SHP77 treated with DMSO at 0.1 percent for 48 hours (cell line): ENCODE data around the gene IL15RA.
"Not testable (repeated sequence)": the region's sequence is repeated elsewhere in the genome, so short reads cannot be mapped to it uniquely, and the experiment has no call there.

Experiments used
- DNase-seq: peaks from one replicate; lab custom pipeline; 2025; lab: John Stamatoyannopoulos, UW

IL15RA gene

DNA sequence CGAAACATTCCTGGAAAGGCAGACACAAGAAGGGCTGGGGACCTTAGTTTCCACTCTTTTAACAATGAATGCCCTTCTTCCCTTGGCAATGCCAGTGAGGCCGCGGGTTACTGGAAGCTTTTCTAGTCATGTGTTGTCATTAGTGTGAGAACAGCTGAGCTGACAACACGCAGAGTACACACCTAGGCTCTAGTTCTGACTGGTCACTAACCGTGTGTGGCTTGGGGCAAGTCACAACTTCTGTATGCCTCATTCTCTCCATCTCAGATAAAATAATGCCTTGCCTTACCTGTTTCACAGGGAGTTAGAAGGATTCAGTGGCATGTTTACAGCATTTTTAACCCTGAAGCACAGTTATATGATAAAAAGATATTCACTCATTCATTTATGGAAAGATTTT is 55.6 kb downstream of the IL15RA start:
- DNase-seq = no peak

DNA sequence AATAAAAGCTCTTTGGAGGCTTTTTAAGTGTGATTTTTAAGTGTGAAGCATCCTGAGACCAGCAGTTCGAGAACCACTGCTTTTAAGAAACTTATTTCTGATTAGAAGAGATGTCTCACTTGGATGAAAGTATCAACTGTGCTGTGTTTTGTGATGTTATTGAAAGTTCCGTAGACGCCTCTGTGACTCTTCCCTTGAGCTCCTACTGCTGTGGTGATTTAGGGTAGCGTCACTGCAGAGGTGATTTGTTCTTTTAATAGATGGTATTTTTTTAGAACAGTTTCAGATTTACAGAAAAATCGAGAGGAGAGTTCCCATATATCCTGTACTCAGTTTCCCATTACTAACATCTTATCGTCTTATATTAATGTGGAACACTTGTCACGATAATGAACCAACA is 57.8 kb downstream of the IL15RA start:
- DNase-seq = no peak

DNA sequence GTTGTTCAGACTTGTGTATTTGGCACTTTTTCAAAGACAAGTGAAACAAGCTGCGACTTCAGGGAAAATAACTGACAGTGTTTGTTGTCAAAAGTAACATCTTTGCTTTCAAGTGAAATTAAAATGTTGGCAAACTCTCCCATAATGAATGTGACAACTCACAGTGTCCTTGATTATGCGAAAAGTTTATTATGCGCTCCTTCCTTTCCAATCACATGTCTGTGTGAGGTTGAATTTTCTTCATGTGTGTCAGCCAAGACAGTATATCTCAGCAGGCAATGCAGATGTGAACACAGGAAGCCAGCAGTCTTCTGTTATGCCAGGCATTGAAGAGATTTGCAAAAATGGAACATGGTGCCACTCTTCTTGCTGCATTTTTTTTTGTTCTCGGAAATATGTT is 58.6 kb downstream of the IL15RA start:
- DNase-seq = no peak

DNA sequence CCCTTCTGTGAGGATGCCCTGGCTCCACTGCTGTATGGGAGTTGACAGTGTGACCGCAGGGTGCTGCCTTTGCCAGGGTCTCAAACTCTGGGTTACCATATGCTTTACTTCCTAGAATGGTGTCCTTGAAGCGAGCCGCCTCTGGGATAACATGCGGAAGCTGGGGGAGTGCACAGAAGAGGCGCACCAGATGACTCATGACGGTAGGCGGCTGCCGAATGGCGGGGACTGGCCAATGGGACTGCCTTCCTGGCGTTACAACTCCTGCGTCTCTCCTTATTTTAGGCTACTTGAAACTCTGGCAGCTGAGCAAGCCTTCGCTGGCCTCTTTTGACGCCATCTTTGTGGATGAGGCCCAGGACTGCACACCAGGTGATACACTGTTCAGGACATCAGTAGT is 60.0 kb downstream of the IL15RA start:
- no peak for DNase-seq

DNA sequence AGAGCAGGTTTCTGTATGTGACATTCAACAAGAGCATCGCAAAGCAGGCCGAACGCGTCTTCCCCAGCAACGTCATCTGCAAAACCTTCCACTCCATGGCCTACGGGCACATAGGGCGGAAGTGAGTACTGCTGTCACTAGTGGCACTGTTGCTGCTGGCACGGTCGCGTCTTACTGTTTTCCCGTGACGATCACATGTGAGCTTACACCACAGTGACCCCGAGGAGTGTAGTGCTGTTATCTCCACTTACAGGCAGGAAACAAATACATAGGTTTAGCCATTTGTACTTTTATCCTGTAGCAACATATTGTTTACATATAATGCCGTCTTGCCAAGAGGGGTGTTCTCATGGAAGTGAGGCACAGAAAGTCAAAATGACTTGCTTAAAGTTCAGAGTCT is 61.9 kb downstream of the IL15RA start:
- DNase-seq = no peak

DNA sequence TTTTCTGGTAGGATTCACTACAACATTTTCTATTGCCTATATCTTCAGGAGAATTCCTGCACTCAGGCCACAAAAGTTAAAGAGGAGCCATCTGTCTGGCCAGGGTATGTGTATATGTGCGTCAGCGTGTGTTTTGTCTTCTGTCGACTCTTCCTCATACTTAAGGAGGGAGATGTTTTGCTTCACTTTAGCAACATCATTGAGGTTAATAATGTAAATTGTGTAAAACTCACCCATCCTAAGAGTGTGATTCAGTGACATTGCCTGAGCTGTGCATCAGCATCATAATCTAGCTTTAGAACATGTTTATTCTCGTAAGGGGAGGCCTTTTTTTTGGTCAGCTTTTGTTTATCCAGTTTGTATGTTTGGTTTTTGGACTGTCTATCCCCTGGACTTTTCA is 63.6 kb downstream of the IL15RA start:
- no peak for DNase-seq

DNA sequence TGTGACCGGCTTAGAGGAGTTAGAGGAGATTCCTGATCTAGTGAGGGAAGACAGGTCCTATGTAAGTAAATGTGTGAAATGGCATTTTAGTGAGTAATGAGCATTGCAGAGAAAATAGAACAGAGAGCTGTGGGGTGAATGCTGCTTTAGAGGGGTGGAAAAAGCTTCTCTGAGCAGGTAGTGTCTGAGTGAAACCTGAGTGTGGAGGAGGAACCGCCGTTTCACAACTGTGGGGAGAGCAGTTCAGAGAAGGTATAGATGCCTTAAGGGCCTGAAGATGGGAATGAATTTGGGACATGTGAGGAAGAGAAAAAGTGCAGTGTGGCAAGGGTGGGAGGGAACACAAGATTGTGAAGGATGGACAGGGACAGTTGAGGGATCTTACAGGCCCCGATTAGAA is 65.7 kb downstream of the IL15RA start:
- DNase-seq = no peak

DNA sequence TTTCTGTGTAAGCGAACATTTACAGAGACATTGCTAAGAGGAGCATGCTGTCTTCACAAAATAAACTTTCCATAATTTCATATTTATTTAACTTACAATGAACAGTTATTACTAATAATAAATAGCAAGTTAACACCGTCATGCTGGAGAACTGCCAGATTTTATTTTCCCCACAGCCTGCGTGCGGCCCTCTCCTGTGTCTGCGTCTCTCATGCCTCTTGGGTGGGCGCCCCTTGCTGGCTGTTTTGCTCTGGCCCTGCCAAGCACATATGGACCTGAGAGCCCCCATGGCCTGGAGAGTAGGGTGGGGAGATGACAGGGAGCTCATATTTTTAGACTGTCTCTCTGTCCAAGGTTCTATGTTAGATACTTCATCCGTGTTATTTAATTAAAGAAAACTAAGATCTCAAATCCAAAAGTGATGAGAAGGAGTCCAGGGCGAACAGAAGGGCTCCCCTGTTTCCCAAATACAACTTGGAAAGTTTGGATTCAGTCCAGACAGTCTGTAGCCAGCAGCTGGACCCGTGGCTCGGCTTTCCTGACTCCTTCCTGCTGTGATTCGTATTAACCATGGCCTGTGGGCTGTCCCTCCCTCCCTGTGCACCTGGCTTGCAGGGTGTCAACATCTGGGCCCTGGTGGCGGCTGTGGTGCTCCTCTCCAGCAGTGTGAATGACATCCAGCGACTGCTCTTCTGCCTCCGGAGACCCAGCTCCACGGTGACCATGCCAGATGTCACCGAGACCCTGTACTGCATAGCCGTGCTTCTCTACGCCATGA is 66.8 kb downstream of the IL15RA start:
- no peak for DNase-seq

DNA sequence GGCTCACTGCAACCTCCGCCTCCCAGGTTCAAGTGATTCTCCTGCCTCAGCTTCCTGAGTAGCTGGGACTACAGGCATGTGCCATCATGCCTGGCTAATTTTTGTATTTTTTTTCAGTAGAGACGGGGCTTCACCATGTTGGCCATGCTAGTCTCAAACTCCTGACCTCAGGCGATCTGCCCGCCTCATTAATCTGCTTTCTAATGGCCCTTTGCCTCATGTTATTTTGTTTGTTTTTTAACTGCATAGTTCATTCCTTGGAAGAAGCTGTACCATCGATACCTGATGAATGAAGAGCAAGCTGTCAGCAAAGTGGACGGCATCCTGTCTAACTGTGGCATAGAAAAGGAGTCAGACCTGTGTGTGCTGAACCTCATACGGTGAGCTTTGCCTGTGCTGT is 68.7 kb downstream of the IL15RA start:
- not testable (repeated sequence) for DNase-seq

DNA sequence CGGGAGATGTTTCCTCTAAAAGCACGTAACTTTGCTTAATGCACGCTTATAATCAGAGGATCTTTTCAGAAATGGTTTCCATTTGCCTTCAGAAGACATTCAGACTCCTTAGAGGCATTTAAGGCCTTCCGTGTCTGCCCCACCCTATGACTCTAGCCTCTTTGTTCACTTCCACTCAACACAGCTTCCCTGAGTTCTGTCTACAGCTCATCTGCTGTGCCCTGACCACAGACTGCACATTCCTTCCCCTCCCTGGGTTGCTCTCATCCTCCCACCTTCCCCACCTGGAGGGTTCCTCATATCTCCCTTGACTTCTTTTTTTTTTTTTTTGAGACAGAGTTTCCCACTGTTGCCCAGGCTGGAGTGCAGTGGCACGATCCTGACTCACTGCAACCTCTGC is 70.7 kb downstream of the IL15RA start:
- DNase-seq = no peak

DNA sequence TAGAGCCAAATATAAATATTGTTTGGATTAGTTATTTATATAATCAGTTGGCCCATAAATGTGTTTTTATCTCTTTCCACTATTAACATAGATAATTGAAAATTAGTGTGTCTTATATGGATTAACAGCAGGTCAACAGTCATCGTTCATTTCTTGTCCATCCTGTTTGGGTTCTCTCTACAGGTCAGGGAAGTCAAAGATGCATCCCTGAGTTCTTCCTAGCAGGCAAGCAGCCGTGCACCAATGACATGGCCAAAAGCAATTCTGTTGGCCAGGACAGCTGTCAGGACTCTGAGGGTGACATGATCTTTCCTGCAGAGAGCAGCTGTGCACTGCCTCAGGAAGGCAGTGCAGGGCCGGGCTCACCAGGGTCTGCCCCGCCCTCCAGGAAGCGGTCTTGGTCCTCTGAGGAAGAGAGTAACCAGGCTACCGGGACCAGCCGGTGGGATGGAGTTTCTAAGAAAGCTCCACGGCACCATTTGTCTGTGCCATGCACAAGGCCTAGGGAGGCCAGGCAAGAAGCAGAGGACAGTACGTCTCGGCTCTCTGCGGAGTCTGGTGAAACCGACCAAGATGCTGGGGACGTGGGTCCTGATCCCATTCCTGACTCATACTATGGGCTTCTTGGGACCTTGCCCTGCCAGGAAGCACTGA is 71.4 kb downstream of the IL15RA start:
- DNase-seq = no peak

DNA sequence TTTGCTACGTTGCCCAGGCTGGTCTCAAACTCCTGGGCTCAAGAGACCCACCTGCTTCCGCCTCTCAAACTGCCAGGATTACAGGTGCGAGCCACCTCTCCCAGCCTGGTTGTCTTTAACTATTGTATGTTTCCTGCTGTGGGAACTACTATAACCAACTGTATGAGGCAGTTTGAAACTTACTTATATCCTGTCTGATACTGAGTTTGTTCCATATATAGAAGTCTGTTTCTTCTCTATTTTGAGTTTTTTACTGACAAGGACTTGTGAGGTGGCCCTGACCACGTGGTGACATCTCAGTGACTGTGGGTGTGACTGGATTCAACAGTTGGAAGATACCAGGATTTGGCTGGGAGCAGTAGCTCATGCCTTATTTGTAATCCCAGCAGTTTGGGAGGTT is 73.1 kb downstream of the IL15RA start:
- DNase-seq = no peak

DNA sequence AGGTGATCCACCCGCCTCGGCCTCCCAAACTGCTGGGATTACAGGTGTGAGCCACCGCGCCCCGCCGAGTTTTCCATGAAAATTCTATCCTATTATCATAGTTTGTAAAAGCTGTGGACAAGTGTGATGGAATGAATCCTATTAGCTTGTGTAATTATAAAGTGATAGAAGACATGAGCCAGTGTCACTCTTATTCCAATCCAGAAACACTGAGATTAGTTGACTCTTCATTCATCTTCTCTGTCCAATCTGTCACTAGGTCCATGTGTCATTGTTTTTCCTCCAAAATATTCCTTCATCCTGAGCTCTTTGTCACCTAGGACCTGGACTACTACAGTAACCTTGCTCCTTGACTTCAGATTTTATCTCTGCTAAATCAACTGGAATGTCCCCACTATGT is 73.8 kb downstream of the IL15RA start:
- no peak for DNase-seq

DNA sequence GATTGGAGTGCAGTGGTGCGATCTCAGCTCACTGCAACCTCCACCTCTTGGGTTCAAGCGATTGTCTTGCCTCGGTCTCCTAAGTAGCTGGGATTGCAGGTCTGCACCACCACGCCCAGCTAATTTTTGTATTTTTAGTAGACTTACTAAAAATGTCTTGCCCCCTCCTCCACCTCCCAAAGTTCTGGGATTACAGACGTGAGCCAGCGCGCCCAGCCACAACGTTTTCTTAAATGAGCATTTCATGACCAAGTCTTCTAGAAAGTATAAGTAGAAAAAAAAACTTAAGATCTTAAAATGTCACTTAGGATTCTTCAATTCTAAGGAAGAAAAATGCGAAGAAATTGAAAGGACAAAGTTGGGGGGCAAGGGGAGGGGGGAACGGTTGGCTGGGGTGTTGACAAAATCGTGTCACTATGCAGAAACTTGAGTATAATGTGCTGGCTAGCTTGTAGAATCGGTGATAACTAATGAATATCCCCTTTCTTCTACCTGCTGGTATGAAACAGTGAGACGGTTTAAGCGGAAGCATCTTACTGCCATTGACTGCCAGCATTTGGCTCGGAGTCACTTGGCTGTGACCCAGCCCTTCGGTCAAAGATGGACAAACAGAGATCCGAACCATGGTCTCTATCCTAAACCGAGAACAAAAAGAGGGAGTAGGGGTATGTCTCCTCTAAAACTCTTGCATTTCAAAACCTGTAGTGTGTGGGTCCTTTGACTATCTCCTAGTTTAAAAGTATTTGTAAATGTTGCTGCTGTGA is 74.7 kb downstream of the IL15RA start:
- DNase-seq = no peak
